DLD1 (cell line): Measurements from ENCODE around the gene SBNO1.
"Not testable (repeated sequence)": the region's sequence is repeated elsewhere in the genome, so short reads cannot be mapped to it uniquely, and the experiment has no call there.

ENCODE experiments used
- in situ Hi-C: cut with HindIII; loops from 2 replicates; pipeline ENCODE4 v1.10.0; 2017; ENCODE audit warnings: low sequenced_read_pairs

The SBNO1 gene

DNA sequence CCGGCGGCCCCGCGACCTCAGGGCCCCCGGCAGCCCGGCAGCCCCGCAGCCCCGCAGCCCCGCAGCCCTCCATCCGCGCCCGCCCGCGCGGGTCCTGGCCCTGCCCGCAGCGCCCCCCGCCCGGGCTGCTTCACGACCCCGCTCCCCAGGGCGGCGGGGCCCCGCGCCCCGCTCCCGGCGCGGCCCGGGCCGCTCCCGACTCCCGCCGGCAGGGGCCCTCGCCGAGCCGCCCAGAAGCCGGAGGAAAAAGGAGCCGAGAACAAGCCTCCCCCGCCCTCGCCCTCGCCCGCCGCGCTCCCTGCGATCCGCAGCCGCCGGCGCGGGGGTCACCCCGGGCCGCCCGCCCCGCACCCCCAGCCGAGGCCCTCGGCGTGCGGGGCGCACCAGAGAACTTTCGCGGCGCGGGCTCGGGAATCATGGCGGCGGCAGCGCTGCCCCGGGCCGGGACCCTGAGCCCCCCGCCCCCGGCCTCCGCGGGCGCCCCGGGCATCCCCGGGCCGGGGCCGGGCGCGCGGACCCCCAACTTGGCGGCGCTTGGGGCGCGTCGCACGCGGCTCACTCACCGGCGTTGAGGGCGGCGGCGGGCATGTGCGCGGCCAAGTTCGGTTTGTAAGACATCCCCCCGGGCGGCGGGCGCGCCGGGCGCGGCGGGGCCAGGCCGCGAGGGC lies 93.5 kb downstream of the SBNO1 start:
- in situ Hi-C loops, result no loop called here

DNA sequence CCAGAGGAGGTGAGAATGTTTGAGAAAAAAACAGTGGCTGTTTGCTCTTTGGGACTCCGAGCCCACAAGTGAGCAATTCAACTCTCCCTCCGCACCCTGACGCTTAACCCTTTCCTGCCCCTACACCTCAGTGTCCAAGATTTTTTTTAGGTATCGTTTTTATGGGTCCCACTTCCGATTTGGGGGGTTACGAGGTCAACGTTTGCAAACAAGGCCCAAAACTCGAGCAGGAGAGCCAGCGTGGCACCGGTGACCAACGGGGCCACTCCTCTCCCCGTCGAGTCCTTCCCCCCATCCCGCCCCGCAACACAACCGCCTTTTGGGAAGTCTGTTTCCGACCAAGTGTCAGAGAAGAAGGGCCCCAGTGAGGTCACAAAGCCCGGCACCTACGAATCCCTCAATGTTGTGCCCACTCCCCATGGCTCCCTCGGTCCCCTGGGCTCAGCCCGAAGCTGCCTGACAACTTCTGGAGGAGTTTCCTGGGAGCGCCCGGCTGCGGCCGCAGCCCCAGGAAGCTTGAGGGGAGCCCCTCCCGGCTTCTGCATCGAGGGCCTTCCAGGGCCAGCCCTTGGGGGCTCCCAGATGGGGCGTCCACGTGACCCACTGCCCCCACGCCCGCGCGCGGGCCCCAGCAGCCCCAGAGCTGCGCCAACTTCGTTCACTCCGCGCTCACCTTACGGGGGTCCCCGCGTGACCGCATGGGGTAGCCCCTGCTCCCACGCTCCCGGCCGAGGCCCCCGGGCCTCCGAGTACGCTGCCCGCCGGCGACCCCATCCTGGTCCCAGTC lies 94.2 kb downstream of the SBNO1 start:
- in situ Hi-C loops, result no loop called here

DNA sequence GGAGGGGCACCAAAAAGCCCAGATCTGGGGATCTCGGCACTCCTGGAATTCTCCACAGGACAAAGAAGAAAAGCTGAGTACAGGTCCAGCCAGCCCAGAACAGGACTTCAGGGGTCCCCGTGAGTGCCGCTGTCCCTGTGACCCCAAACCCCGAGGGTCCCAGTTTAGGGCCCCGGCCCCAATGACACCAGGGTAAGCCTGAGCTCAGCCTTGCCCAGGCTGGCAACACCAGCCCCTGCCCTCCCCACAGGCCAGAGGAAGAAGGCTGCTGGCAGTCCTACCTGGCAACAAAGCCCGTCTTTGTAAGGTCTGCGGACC lies 94.8 kb downstream of the SBNO1 start:
- in situ Hi-C loops, result no loop called here

DNA sequence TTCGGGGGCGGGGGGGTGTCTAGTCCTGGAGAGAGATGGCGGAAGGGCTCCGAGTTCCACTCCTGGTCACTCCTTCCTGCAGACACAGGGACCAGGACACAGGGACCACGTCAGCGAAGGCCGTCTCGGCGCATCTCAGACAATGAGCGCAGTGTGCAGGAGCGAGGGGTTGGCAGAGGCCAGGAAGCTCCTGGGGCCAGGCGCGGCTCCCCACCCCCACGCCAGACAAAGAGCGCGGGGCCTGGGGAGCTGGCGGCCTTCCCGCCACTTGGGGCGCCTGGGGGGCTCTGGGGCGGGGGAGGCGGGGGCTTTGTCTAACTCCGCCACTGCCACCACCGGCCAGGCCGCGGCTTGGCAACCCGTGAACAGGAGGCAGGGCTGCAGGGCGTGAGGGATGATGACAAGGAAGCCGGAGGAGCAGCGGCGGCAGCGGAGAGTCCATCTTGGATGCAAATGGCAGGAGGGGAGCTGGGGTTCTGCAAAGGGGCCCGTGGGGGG lies 95.2 kb downstream of the SBNO1 start:
- in situ Hi-C loops, result no loop called here

DNA sequence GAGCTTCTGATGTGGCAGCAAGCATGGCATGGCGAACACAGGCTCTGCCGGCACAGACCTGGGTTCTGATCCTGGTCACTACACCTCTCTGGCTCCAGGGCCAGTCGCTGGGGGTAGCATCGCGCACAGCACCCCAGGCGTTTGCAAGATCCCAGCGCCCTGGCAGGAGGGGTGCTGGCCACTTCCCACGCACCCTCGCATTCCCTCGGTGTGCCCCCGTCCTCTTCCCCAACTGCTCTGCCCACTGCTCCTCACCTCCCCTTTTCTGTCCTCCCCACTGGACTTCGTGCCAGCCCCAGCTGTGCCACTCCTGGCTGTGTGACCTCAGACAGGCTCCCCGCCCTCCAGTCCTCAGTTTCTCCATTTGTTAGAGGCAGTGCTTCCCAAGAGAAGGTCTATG lies 95.8 kb downstream of the SBNO1 start:
- in situ Hi-C loops, result no loop called here

DNA sequence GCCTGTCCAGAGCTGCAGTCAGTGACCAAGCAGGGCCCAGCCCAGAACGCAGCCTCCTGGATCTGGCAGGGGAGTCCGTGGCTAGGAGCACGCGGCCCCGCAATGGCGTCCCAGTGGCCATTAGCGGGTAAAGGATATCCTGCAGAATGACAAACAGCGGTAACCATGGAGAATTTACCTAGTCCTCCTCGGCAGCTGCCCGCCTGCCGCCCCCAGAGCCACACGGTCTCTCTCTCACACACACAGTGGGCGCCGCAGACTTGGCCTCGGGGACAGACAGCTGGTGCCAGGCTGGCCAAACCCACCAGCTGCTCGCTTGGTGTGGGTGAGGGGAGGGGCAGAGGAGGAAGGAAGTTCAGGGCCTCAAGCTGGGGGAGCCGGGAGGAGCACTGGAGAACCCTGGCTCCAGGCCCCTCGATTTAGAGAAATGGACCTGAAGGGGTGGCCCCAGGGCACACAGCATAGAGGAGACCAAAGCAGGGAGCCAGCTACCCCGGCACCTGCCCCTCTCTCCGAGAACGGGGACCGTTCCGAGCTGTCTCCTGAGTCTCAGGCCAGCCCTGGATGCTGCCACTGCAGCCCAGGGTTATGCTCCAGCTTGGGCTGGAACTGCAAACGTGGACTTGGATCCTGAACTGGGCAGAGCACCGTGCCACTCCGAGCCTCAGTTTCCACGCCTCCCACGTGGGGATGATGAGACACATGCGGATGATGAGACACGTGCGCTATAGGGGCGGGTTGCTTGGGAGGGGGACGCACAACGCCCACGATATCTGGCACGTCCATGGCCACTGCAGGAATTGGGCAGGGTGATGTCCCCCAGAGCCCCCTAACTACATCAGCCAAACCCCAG lies 96.4 kb downstream of the SBNO1 start:
- in situ Hi-C loops, result no loop called here

DNA sequence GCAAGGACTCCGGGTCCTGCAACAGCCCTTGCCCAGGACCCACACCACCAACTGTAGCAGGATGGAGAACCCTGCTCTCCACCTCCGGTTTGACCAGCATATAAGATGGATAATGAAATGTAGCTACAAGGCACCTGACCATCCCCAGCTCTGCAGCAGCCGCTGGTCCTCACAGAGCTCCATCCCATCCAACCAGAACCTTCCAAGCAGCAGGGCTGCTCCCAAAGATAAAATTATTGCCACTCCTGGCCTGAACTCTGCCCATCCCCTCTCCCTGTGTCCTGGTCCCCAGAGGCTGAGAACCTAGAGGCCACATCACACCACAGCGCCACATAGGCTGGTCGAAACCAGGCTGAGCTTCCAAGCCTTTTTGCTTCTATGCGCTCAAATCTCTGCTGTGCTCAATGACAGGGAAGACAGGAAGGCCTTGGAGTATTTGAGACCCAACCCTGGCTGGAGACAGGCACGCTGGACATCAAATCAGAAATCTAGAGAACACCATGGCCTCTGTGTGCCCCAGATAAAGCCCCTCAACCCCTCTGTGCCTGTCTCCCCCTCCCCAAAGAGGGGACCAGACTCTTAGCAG lies 97.2 kb downstream of the SBNO1 start:
- in situ Hi-C loops, result no loop called here

DNA sequence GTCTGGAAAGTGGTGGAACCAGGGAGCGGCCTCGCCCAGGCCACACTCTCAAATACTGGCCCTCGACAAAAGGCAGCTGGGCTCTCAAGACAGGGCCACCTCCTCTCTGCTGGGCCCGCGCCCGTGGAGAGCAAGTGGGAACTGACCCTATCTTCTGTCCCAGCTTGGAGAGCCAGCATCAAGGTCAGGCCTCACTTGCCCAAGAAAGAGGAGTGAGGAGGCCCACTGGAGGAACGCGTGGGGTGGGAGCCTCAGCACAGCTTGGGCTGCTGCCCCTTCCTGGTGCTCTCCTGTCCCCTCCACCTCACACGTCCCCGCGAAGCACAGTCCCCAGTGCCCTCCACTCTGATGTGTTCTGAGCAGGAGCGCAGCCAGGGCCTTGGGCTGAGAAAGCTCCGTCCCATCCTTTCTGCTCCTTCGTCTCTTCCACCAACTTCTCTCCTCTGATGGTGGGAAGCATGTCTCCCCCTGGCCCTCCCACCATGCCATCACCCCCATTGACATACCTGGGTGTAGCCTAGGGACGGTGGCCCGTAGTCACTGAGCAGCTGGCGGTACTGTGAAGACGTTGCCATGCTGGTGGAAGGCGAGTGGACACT lies 97.9 kb downstream of the SBNO1 start:
- in situ Hi-C loops, result no loop called here

DNA sequence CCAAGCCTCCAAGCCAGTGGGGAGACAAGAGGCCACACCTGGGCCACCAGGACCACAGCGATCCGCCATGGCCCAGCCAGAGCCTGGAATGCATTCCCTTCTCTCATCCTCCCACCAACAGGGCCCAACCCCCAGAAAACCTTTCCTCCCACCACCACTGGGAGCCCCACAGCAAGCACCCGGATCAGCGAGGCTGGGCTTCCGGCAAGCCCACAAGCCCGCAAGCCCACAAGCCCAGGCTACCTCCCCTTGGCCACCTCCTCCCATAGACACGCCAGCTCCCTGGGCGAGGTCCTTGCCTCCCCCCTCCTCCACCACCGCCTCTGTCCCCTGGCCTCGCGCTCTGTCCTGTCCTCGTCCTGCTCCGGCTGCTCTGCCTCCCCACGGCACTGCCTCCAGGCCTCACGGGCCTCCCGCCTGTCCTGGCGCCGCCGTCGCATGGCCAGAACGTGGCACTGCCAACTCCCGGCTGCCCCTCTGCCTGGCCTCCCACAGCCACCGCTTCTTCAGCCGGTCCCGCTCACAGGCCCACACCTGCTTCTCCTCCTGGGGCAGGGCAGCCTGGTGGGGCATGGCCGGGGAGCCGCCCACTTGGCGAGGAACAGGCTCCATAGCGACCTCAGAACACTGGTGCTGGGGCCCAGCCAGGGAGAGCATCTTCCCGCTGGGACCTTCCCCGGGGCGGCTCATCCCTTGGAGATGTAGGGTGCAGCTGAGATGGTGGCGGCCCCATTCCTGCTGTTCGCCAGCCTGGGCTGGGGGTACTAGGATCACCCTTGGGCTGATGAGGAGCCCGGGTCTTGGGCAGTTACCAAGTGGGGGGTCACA lies 98.6 kb downstream of the SBNO1 start:
- in situ Hi-C loops, result no loop called here

DNA sequence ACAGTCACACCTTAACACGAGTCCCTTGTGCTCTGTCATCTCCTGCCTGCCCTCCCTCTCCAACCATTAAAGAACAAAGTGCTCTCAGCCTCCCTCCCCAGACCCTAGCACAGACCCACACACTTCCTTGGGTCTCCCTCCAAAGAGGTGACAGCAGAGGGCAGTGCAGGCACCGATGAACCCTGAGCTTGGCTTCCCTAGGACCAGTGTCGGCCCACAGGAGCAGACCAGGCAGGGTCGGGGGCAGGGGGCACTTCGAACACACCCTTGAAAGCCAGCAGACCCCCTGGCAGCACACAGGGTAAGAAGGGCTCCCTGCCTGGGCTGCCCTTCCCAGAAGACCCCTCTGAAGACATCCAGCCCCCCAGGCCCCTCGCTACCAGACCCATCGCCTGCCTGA lies 100.0 kb downstream of the SBNO1 start:
- in situ Hi-C loops, result no loop called here

DNA sequence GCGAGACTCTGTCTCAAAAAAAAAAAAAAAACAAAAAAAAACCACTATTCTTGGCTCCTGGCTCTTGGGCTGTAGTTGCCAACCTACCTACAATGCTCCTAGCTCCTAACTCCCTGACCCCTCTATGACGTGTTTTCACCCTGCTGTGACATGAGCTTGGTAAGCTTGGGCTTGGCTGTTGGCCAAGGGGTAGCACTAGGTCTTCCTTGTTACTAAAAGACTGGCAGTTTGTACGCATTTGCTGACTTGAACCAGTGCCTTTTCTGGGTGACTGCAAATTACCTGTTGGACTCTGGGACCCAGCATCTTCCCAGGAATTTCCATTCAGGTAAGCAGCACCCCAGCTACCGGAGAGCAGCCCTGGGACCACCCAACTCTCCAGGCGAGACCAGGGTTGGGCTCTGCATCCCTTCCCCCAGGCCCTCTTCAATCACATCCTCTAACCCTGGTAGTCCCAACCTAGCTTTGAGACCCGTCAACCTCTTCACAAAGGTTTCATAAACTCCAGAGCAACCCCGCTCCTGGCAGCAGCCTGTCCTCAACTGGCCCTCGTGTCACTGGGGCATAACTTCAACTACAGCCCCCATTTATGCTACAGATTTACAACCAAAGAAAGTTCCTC lies 101.3 kb downstream of the SBNO1 start:
- in situ Hi-C loops, result no loop called here

DNA sequence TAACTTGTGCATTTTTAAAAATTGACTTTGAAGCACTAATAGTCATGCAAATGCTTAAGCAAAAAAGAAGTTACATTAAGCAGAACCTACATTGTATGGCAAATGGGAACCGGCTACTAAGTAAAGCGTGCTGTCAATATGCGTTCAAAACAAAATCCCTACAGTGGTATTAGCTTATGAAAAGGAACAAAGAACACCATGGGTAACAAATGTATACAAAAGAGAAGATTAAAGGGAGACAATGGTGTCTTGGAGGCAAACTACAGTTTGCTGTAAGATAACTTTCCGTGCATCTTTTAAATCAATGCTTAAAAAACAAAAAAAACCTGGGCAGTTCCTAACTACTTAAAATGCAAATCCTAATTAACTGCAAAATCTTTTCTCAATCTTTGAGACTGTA lies 103.5 kb downstream of the SBNO1 start:
- in situ Hi-C loops, result no loop called here

DNA sequence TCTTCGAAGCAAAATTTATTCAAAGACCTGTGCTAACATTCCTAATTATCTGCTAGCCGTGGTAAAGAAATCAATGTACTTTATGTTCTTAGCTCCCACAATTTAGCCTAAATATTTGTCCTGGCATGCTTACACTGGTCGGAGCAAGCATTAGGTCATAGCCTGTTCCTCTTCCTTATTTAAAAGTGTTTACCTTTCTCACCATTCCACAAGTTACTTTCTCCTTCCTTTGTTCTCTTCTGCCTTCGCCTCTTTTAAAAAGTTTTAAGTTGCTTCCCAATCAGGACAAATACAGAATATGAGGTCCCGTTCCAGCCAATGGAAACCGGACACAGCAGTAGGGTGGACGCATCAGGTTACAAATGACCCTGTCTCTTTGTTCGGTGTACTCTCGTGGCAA lies 104.6 kb downstream of the SBNO1 start:
- in situ Hi-C loops, result no loop called here

DNA sequence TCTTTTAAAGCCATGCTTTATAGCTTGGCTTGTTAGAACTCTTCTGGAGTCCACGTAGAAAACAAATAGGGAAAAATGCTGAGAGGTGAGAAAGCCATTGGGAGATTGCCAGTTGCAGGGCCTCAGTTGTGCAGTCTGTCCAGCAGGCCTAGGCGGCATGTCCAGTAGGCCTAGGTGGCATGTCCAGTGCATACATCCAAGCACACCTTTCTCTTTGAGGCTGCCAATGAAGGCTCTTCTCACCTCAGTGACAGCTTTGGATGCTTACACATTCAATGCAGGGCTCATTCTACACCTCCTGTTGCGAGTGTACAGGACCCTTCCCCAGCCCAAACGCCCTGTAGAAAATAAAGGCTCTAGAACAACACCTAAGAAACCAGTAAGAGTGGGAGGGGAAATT lies 106.1 kb downstream of the SBNO1 start:
- in situ Hi-C loops, result no loop called here

DNA sequence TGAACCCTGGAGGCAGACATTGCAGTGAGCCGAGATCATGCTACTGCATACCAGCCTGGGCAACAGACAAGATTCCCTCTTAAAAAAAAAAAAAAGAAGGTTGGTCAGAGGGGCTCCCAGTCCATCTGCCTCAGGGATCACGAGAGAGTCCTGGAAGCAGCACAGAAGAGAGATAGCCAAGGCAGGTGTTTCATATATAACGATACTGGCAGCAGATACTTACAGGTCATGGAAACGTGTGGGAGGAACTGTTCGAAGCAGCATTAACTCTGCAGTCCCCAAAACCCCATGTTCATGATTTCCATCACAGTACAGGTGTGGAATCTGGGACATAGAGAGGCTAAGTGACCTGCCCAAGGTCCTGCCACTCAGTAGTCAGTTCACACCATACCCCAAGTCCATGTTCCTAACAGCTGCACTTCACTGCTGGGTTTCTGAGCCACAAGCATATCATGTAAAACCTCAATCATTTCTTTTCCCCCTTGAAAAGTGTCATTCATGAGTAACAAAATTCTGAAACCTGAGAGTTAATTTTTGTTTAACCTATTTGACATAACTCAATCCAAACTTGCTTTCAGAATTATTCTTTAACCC lies 109.7 kb downstream of the SBNO1 start:
- in situ Hi-C loops, result no loop called here

DNA sequence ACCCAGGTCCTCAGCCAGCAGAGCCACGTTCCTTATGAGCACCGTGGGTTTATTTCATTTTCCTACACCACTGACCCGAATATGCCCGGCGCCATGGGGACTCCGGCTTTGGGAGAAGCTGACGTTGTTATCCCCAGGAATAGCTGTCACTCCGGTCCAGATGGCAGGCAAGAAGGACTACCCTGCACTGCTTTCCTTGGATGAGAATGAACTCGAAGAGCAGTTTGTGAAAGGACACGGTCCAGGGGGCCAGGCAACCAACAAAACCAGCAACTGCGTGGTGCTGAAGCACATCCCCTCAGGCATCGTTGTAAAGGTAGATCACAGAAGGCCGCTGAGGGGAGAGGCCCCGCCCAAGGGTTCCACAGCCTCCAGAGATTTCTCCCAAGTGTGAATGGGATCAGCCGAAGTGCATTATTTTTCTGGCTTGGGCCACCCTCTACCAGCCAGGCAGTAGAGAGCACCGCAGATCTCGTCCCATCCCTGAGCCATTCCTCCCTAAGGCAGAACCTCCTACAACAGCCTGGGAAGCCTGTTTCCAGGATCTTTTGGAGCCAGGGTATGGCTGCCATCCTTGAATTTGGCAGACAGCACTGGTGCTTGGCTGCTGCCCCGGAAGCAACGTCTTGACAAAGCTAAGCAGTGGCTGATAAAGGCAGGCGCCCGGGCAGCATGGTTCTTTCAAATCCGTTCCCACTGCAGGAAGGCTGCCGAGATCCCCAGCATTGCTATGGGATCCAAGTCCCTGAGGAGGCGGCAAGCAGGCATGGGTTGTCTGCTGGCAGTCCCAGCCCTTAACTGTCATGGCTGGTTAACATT lies 110.8 kb downstream of the SBNO1 start:
- in situ Hi-C loops, result no loop called here

DNA sequence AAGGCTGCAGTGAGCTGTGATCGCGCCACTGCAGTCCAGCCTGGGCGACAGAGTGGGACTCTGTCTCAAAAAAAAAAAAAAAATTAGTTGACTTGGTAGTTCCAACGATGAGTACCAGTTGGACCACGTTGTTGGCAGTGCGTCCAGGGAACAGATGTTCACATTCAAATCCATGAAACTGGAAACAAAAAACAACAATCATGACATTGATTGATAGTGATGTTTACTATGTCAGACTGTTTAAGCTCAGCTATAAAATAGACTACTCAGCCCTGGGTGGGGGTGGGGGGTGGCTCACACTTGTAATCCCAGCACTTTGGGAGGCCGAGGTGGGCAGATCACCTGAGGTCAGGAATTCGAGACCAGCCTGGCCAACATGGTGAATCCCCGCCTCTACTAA lies 112.3 kb downstream of the SBNO1 start:
- in situ Hi-C loops, result not testable (repeated sequence)

DNA sequence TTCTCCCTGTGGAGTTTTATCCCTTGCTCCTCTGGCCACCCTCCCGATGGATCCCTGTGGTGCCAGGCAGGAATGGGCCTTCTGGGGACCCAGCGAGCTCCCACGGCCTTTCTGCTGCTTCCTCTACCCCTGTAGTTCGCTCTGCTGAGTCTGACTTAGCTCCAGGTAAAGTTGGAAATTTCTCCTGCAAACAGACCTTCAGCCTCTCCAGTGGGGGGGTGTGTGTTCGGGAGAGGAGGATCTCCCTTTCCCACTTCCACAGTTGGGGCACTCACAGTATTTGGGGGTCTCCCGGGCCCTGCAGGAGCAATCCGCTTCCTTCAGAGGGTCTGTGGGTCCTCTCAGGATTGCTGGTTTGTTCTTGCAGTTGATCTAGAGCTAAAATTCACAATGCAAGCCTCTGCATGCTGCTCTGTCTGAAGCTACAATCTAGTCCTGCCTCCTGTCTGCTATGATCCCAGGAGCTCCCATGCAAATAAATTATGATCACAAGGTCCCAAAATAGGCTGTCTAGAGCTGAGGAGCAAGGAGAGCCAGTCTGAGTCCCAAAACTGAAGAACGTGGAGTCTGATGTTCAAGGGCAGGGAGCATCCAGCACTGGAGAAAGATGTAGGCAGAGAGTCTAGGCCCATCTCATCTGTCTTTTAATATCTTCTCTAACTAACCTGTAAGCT lies 113.1 kb downstream of the SBNO1 start:
- in situ Hi-C loops, result no loop called here
